HFF-Myc (cell line): ENCODE measurements around the gene ANGEL2.
"Not testable (repeated sequence)": the region's sequence is repeated elsewhere in the genome, so short reads cannot be mapped to it uniquely, and the experiment has no call there.

Source experiments
- DNase-seq: peaks from one replicate; pipeline ENCODE4 v3.0.0-alpha.2; 2011; ENCODE audit warnings: low read depth; ENCODE audit errors: extremely low read depth
- H3K4me3 ChIP-seq: replicated peaks from 2 replicates; pipeline ENCODE4 v1.5.1; 2011; ENCODE audit warnings: low read depth, mild to moderate bottlenecking, control low read depth, low read length
- CTCF ChIP-seq: IDR thresholded peaks from 2 replicates; pipeline ENCODE4 v1.5.1; 2012; ENCODE audit warnings: mild to moderate bottlenecking, low read depth, low read length, control low read depth; ENCODE audit errors: missing control alignments

Gene ANGEL2

GRCh38 chr1:213054142-213054541 is 38.5 kb upstream of the ANGEL2 start:
- TF ChIP-seq CTCF = no peak

GRCh38 chr1:213053455-213053854 is 37.8 kb upstream of the ANGEL2 start:
- no peak for TF ChIP-seq CTCF
- H3K4me3 ChIP-seq = no peak overlapping the region
- DNase-seq = no peak

More at GRCh38 chr1:213054142-213054541, 38.5 kb upstream of the ANGEL2 start:
- H3K4me3 ChIP-seq = no peak overlapping the region
- DNase-seq = no peak

GRCh38 chr1:213051881-213052202 is 36.2 kb upstream of the ANGEL2 start:
- no peak for TF ChIP-seq CTCF
- peak overlapping the region; percentile 94 for H3K4me3 ChIP-seq
- no peak for DNase-seq

- no peak for TF ChIP-seq CTCF
- DNase-seq = peak; percentile 49
- H3K4me3 ChIP-seq = peak within 1 kb of the TSS; percentile 94
Observed at GRCh38 chr1:213051127-213051880, 35.6 kb upstream of the ANGEL2 start, which contains the start of gene RPS6KC1. TSS of gene RPS6KC1 (plus strand) at chr1:213051241. CDS start at chr1:213051405, 164 bp downstream.

GRCh38 chr1:213050745-213051126 is 35.1 kb upstream of the ANGEL2 start:
- peak overlapping the region; percentile 94 for H3K4me3 ChIP-seq
- no peak for DNase-seq
- TF ChIP-seq CTCF = no peak

GRCh38 chr1:213049232-213049631 is 33.6 kb upstream of the ANGEL2 start:
- no peak overlapping the region for H3K4me3 ChIP-seq
- DNase-seq = no peak
- no peak for TF ChIP-seq CTCF

GRCh38 chr1:213045321-213046226 is 29.9 kb upstream of the ANGEL2 start:
- H3K4me3 ChIP-seq, DNase-seq: not testable (repeated sequence)
